Dedifferentiated amniotic fluid mesenchymal stem cell (primary cell): Measurements from ENCODE around the gene ZBTB11.
"Not testable (repeated sequence)": the region's sequence is repeated elsewhere in the genome, so short reads cannot be mapped to it uniquely, and the experiment has no call there.

Source experiments
- DNase-seq: peaks from one replicate; pipeline ENCODE4 v3.0.0-alpha.2; 2016; ENCODE audit errors: extremely low spot score

Gene ZBTB11

GRCh38 chr3:101643009-101643844 is 33.7 kb downstream of the ZBTB11 start:
- no peak for DNase-seq

- no peak for DNase-seq
These were observed 34.5 kb downstream of the ZBTB11 start for GRCh38 chr3:101642441-101642840.

GRCh38 chr3:101641397-101642115 is 35.4 kb downstream of the ZBTB11 start:
- not testable (repeated sequence) for DNase-seq

- DNase-seq, result no peak
These were observed 36.7 kb downstream of the ZBTB11 start for GRCh38 chr3:101640256-101640655.

- DNase-seq, result no peak
These were observed 37.5 kb downstream of the ZBTB11 start for GRCh38 chr3:101639280-101639963.

GRCh38 chr3:101638261-101638745 is 38.6 kb downstream of the ZBTB11 start:
- DNase-seq, result no peak

- DNase-seq, result no peak
These were observed 39.5 kb downstream of the ZBTB11 start for GRCh38 chr3:101637451-101637850.

GRCh38 chr3:101635954-101636798 is 40.8 kb downstream of the ZBTB11 start:
- no peak for DNase-seq

GRCh38 chr3:101635345-101635744 is 41.6 kb downstream of the ZBTB11 start:
- DNase-seq, result no peak

GRCh38 chr3:101634591-101635196 is 42.2 kb downstream of the ZBTB11 start:
- DNase-seq, result no peak

- no peak for DNase-seq
These were observed 43.7 kb downstream of the ZBTB11 start for GRCh38 chr3:101633186-101633585.

GRCh38 chr3:101632586-101632985 is 44.3 kb downstream of the ZBTB11 start:
- no peak for DNase-seq

GRCh38 chr3:101631959-101632358 is 45.0 kb downstream of the ZBTB11 start:
- DNase-seq, result not testable (repeated sequence)

- no peak for DNase-seq
These were observed 45.7 kb downstream of the ZBTB11 start for GRCh38 chr3:101631098-101631796.

GRCh38 chr3:101629219-101629618 is 47.7 kb downstream of the ZBTB11 start:
- DNase-seq, result no peak

GRCh38 chr3:101625879-101626278 is 51.1 kb downstream of the ZBTB11 start:
- DNase-seq, result no peak

- DNase-seq, result no peak
These were observed 52.1 kb downstream of the ZBTB11 start for GRCh38 chr3:101624857-101625256.

GRCh38 chr3:101623656-101624055 is 53.3 kb downstream of the ZBTB11 start:
- DNase-seq, result no peak

- DNase-seq, result no peak
These were observed 57.2 kb downstream of the ZBTB11 start for GRCh38 chr3:101619734-101620133.

- DNase-seq, result no peak
These were observed 58.2 kb downstream of the ZBTB11 start for GRCh38 chr3:101618726-101619125.
